ENCODE results near the gene NLGN4Y. TPM values are rescaled to one million over a fixed set of nuclear protein-coding genes. Genes with fewer than 3 reads are reported as not detected.

NLGN4Y gene
- polyA plus RNA-seq, 1 of the 3 experiments (the other 2 are of a cell fraction), result not detected

DNA sequence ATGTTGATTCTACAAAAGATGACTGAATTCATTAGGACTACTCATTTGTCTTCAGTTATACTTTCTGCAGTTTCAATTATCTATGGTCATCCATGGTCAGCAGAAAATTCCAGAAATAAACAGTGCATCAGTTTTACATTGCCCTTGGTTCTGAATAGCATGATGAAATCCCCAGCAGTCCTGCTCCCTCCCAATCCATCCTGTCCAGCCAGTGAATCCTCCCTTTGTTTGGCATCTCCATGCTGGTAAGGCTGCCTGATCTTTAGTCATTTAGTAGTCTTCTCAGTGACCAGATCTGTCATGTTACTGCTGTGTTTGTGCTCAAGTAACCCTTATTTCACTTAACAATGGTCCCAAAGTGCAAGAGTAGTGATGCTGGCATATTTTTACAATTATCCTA is 239.3 kb downstream of the NLGN4Y start:
- no peaks in the 10 kb centered on the region for H3K79me2 ChIP-seq (ENCODE audit: insufficient read depth)
- POLR2A ChIA-PET, result no interaction called here
- no peaks in the 10 kb centered on the region for H3K9me2 ChIP-seq
- CTCF ChIA-PET, result no interaction called here
- DNase-seq, result no peak
- H3K4me2 ChIP-seq, result no peak overlapping the region
- H3K36me3 ChIP-seq (replicated peaks in 1 of 2; ENCODE audit: control insufficient read depth in 1 of 2, insufficient read depth in 2 of 2, low read length in 1 of 2), result no peaks in the 10 kb centered on the region
- no peak overlapping the region for H3K27ac ChIP-seq (ENCODE audit: low read depth in 2 of 2, low read length in 1 of 2)
- no peak overlapping the region for H3K9ac ChIP-seq
- H3F3A ChIP-seq (replicated peaks; ENCODE audit: insufficient read depth), result no peaks in the 10 kb centered on the region
- no peaks in the 10 kb centered on the region for H3K4me1 ChIP-seq (ENCODE audit: control insufficient read depth in 1 of 2, insufficient read depth in 2 of 2, low read depth in 1 of 2, low read length in 1 of 2)
- no peak overlapping the region for H3K4me3 ChIP-seq (ENCODE audit: low read depth in 2 of 2, low read length in 1 of 2)
- no peaks in the 10 kb centered on the region for H4K20me1 ChIP-seq (ENCODE audit: insufficient read depth)
- TF ChIP-seq, protein P1, sequence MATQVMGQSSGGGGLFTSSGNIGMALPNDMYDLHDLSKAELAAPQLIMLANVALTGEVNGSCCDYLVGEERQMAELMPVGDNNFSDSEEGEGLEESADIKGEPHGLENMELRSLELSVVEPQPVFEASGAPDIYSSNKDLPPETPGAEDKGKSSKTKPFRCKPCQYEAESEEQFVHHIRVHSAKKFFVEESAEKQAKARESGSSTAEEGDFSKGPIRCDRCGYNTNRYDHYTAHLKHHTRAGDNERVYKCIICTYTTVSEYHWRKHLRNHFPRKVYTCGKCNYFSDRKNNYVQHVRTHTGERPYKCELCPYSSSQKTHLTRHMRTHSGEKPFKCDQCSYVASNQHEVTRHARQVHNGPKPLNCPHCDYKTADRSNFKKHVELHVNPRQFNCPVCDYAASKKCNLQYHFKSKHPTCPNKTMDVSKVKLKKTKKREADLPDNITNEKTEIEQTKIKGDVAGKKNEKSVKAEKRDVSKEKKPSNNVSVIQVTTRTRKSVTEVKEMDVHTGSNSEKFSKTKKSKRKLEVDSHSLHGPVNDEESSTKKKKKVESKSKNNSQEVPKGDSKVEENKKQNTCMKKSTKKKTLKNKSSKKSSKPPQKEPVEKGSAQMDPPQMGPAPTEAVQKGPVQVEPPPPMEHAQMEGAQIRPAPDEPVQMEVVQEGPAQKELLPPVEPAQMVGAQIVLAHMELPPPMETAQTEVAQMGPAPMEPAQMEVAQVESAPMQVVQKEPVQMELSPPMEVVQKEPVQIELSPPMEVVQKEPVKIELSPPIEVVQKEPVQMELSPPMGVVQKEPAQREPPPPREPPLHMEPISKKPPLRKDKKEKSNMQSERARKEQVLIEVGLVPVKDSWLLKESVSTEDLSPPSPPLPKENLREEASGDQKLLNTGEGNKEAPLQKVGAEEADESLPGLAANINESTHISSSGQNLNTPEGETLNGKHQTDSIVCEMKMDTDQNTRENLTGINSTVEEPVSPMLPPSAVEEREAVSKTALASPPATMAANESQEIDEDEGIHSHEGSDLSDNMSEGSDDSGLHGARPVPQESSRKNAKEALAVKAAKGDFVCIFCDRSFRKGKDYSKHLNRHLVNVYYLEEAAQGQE (IDR thresholded peaks at IDR 0.05; ENCODE audit: low read depth, low read length), result no peak
- TF ChIP-seq, protein P2, sequence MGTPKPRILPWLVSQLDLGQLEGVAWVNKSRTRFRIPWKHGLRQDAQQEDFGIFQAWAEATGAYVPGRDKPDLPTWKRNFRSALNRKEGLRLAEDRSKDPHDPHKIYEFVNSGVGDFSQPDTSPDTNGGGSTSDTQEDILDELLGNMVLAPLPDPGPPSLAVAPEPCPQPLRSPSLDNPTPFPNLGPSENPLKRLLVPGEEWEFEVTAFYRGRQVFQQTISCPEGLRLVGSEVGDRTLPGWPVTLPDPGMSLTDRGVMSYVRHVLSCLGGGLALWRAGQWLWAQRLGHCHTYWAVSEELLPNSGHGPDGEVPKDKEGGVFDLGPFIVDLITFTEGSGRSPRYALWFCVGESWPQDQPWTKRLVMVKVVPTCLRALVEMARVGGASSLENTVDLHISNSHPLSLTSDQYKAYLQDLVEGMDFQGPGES (IDR thresholded peaks at IDR 0.05; ENCODE audit: low read depth, low read length), result no peak
- no peak for TF ChIP-seq FOSL2 (IDR thresholded peaks at IDR 0.05; ENCODE audit: borderline replicate concordance, low read depth)
- TF ChIP-seq, protein P3, sequence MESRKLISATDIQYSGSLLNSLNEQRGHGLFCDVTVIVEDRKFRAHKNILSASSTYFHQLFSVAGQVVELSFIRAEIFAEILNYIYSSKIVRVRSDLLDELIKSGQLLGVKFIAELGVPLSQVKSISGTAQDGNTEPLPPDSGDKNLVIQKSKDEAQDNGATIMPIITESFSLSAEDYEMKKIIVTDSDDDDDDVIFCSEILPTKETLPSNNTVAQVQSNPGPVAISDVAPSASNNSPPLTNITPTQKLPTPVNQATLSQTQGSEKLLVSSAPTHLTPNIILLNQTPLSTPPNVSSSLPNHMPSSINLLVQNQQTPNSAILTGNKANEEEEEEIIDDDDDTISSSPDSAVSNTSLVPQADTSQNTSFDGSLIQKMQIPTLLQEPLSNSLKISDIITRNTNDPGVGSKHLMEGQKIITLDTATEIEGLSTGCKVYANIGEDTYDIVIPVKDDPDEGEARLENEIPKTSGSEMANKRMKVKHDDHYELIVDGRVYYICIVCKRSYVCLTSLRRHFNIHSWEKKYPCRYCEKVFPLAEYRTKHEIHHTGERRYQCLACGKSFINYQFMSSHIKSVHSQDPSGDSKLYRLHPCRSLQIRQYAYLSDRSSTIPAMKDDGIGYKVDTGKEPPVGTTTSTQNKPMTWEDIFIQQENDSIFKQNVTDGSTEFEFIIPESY (IDR thresholded peaks at IDR 0.05; ENCODE audit: borderline replicate concordance, low read depth), result no peak
- TF ChIP-seq EZH2phosphoT487 (IDR thresholded peaks at IDR 0.05; ENCODE audit: borderline replicate concordance, low read depth), result no peak
- TF ChIP-seq, protein P4, sequence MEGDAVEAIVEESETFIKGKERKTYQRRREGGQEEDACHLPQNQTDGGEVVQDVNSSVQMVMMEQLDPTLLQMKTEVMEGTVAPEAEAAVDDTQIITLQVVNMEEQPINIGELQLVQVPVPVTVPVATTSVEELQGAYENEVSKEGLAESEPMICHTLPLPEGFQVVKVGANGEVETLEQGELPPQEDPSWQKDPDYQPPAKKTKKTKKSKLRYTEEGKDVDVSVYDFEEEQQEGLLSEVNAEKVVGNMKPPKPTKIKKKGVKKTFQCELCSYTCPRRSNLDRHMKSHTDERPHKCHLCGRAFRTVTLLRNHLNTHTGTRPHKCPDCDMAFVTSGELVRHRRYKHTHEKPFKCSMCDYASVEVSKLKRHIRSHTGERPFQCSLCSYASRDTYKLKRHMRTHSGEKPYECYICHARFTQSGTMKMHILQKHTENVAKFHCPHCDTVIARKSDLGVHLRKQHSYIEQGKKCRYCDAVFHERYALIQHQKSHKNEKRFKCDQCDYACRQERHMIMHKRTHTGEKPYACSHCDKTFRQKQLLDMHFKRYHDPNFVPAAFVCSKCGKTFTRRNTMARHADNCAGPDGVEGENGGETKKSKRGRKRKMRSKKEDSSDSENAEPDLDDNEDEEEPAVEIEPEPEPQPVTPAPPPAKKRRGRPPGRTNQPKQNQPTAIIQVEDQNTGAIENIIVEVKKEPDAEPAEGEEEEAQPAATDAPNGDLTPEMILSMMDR (IDR thresholded peaks at IDR 0.05), result no peak
- TF ChIP-seq MXI1 (IDR thresholded peaks at IDR 0.05; ENCODE audit: low read depth, low read length), result no peak
- no peak for TF ChIP-seq TAF1 (IDR thresholded peaks at IDR 0.05; ENCODE audit: borderline replicate concordance, low read depth, low read length)
- TF ChIP-seq, protein P5, sequence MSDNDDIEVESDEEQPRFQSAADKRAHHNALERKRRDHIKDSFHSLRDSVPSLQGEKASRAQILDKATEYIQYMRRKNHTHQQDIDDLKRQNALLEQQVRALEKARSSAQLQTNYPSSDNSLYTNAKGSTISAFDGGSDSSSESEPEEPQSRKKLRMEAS (IDR thresholded peaks at IDR 0.05; ENCODE audit: low read depth), result no peak
- TF ChIP-seq TEAD4 (IDR thresholded peaks at IDR 0.05; ENCODE audit: borderline replicate concordance, insufficient read depth), result no peak
- TF ChIP-seq YY1 (IDR thresholded peaks at IDR 0.05; ENCODE audit: low read depth), result no peak
- no peak for TF ChIP-seq RFX5 (IDR thresholded peaks at IDR 0.05; ENCODE audit: low read length)
- no peak for TF ChIP-seq ELF1 (IDR thresholded peaks at IDR 0.05)
- no peak for TF ChIP-seq JUND (IDR thresholded peaks at IDR 0.05)
- TF ChIP-seq MEF2A (IDR thresholded peaks at IDR 0.05; ENCODE audit: borderline replicate concordance, low read depth), result no peak
- no peaks in the 10 kb centered on the region for H3K9me3 ChIP-seq
- no peaks in the 10 kb centered on the region for H3K27me3 ChIP-seq (ENCODE audit: insufficient read depth)
- H2AFZ ChIP-seq (ENCODE audit: low read depth), result no peak overlapping the region
